ENCODE data around the gene VSX2.

VSX2 gene

DNA sequence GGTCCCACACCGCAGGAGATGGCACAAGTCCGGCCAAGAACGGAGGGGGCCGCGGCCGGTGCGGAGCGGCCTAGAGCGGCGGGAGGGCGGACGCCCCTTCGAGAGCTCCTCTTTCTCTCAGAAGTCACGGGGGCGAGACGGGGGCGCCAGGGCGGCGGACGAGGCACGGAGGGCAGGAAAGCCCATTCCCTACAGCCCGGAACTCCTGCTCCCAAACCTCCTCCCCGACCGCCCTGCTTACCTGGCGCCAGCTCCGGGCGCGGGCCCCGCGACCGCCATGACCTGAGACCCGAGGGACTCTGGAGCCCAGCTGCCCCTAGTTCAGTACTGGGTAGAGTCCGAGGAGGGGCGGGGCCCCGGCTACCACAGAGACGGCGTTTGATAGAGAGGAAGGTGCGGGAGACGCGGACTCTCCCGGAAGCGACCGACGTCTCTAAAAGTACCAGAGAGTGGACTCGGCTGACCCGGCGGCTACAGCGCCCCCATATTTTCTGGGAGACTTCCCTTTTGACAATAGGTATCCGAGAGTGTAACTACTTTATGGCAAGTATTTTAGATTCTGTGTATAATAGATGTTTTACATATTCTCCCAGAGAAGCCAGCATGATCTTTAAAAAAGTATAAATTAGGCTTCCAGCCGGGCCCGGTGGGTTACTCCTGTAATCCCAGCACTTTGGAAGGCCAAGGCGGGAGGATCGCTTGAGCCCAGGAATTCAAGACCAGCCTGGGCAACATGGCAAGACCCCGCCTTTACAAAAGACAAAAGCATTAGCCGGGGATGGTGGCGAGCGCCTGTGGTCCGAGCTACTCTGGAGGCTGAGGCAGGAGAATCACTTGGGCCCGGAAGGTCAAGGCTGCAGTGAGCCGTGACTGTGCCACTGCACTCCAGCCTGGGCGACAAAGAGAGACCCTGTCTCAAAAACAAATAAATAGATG is 63.7 kb downstream of the VSX2 start, which contains the start of gene ABCD4:
Gene ABCD4 (minus strand): TSS at position 301 of the 936 bp plus-strand sequence. CDS start 22 bp downstream, at position 279.
- peak; percentile 99 for DNase-seq

DNA sequence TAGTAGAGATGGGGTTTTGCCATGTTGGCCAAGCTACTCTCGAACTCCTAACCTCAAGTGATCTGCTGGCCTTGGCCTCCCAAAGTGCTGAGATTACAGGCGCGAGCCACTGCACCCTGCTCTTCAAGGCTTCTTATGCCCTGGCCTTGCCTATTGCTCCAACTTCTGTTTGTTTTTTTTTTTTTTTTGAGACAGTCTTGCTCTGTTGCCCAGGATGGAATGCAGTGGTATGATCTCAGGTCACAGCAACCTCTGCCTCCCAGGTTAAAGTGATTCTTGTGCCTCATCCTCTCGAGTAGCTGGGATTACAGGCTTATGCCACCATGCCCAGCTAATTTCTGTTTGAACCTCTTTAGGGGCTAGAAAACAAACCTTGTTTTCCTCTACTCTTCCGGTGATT is 69.4 kb downstream of the VSX2 start:
- no peak for DNase-seq

DNA sequence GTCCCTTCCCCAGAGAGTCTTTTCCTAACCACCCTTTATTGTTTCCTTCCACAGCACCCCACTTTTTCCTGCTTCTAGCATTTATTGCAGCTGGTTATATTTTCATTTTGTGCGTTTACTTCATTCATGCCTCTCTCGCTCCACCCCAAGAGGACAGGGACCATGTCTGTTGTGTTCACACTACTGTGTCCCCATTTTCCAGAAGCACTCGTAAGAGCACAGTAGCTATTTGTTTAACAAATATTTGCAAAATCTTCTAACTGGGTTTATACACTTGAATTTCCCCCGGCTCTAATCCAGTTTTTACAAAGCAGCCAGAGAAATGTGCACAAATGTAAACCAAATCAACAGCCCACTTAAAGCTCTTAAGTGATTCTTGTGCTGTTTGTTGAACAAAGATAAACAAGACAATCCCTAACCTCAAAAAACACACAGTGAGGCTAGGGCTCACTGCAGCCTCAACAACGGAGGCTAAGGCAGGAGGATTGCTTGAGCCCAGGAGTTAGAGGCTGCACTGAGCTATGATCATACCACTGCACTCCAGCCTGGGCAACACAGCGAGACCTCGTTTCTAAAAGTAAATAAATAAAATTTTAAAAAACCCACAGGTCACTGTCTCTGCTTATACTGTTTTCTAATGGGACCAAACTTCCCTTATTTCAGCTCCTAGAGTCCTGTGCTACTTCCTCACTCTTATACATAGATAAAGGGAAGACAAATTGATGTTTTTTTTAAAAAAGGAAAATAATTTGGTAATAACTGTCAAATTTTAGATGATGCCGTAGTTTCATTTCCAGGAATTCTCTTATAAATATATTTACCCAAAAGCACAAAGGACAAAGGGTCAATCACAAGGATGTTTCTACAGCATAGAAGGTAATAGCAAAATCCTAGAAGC is 70.1 kb downstream of the VSX2 start:
- DNase-seq: no peak

DNA sequence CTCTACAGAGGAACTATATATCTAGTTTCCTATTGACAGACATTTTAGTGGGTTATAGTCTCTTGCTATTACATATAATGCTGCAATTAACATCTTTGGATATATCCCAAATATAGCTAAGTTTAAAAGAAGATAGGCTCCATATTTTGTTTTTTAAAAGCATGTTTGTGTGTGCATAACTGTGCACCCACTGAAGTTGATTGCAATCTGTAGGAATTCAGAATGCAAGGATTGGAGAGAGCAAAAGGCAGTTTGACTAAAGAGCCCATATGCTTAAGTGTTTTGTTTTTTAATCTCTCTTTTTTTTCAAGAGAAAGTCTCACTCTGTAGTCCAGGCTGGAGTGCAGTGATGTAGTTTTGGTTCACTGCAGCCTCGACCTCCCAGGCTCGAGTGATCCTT is 72.9 kb downstream of the VSX2 start:
- DNase-seq: no peak
